ENCODE data around the gene GRID1. TPM values are rescaled to one million over a fixed set of nuclear protein-coding genes. Genes with fewer than 3 reads are reported as not detected.

The GRID1 gene
- total RNA-seq, 4 donors from 2014 or later = 0.40 to 1.9 (median 1.00) TPM

- H3K27me3 ChIP-seq = no peaks in the 10 kb centered on the region
- intact Hi-C loops (cut with DNase I; ENCODE audit: low total_unique reads) = no loop called here
Measured at GRCh38 chr10:86004337-86004736, 362.3 kb downstream of the GRID1 start.

GRCh38 chr10:86003201-86003621 lies 363.4 kb downstream of the GRID1 start:
- H3K4me1 ChIP-seq = no peaks in the 10 kb centered on the region
- in situ Hi-C loops (cut with MboI; ENCODE audit: low pct_ligation_motif_present in 1 of 4, low pct_unique_long_range_greater_than_20kb in 1 of 4, low sequenced_read_pairs in 3 of 4) = no loop called here
- H3K4me3 ChIP-seq = no peak overlapping the region
- H3K9me3 ChIP-seq = no peaks in the 10 kb centered on the region
- WGBS, 2 donors (ENCODE audit: low coverage in 1 of 2) = 71% methylated on average over 3 of the region's 3 CpGs; no CpG with 5 or more reads in 1 of the 2 donors
- H3K27ac ChIP-seq = no peak overlapping the region
- no peaks in the 10 kb centered on the region for H3K27me3 ChIP-seq
- DNase-seq = no peak
- no peaks in the 10 kb centered on the region for H3K36me3 ChIP-seq
- intact Hi-C loops (cut with DNase I; ENCODE audit: low total_unique reads) = no loop called here
- no peak for TF ChIP-seq EP300 (IDR thresholded peaks at IDR 0.05; ENCODE audit: low read depth)
- no peak for TF ChIP-seq POLR2A (IDR thresholded peaks at IDR 0.05)
- no peak for TF ChIP-seq POLR2AphosphoS5 (IDR thresholded peaks at IDR 0.05)
- TF ChIP-seq CTCF (IDR thresholded peaks at IDR 0.05) = no peak

More at GRCh38 chr10:86004337-86004736, 362.3 kb downstream of the GRID1 start:
- H3K27ac ChIP-seq = no peak overlapping the region
- no peaks in the 10 kb centered on the region for H3K4me1 ChIP-seq
- no peak for DNase-seq
- in situ Hi-C loops (cut with MboI; ENCODE audit: low pct_ligation_motif_present in 1 of 4, low pct_unique_long_range_greater_than_20kb in 1 of 4, low sequenced_read_pairs in 3 of 4) = no loop called here
- no peaks in the 10 kb centered on the region for H3K9me3 ChIP-seq
- no peaks in the 10 kb centered on the region for H3K36me3 ChIP-seq
- TF ChIP-seq POLR2A (IDR thresholded peaks at IDR 0.05) (no peak), CTCF (IDR thresholded peaks at IDR 0.05) (no peak), EP300 (IDR thresholded peaks at IDR 0.05; ENCODE audit: low read depth) (no peak), POLR2AphosphoS5 (IDR thresholded peaks at IDR 0.05) (no peak)
- 67 to 100% methylated on average over 1 of the region's 1 CpG for WGBS, 2 donors (ENCODE audit: low coverage in 1 of 2)
- no peak overlapping the region for H3K4me3 ChIP-seq

- intact Hi-C loops (cut with DNase I; ENCODE audit: low total_unique reads) = no loop called here
- WGBS, 2 donors (ENCODE audit: low coverage in 1 of 2) = 54% methylated on average over 2 of the region's 2 CpGs
Measured at GRCh38 chr10:86001521-86001920, 365.1 kb downstream of the GRID1 start.

GRCh38 chr10:85997544-85997943 lies 369.1 kb downstream of the GRID1 start:
- H3K9me3 ChIP-seq = no peaks in the 10 kb centered on the region
- H3K27me3 ChIP-seq = no peaks in the 10 kb centered on the region
- no peaks in the 10 kb centered on the region for H3K36me3 ChIP-seq
- intact Hi-C loops (cut with DNase I; ENCODE audit: low total_unique reads) (no loop called here), in situ Hi-C loops (cut with MboI; ENCODE audit: low pct_ligation_motif_present in 1 of 4, low pct_unique_long_range_greater_than_20kb in 1 of 4, low sequenced_read_pairs in 3 of 4) (no loop called here)
- DNase-seq = no peak
- WGBS, 2 donors (ENCODE audit: low coverage in 1 of 2) = 84 to 86% methylated on average over 3 of the region's 3 CpGs
- H3K27ac ChIP-seq = no peak overlapping the region
- TF ChIP-seq POLR2AphosphoS5 (IDR thresholded peaks at IDR 0.05) (no peak), EP300 (IDR thresholded peaks at IDR 0.05; ENCODE audit: low read depth) (no peak), POLR2A (IDR thresholded peaks at IDR 0.05) (no peak), CTCF (IDR thresholded peaks at IDR 0.05) (no peak)
- H3K4me1 ChIP-seq = no peaks in the 10 kb centered on the region
- H3K4me3 ChIP-seq = no peak overlapping the region

More at GRCh38 chr10:86001521-86001920, 365.1 kb downstream of the GRID1 start:
- DNase-seq = no peak
- Histone ChIP-seq H3K9me3 (no peaks in the 10 kb centered on the region), H3K4me1 (no peaks in the 10 kb centered on the region), H3K36me3 (no peaks in the 10 kb centered on the region), H3K4me3 (no peak overlapping the region), H3K27ac (no peak overlapping the region), H3K27me3 (no peaks in the 10 kb centered on the region)
- no peak for TF ChIP-seq POLR2A (IDR thresholded peaks at IDR 0.05)
- no peak for TF ChIP-seq EP300 (IDR thresholded peaks at IDR 0.05; ENCODE audit: low read depth)
- TF ChIP-seq CTCF (IDR thresholded peaks at IDR 0.05) = no peak
- no peak for TF ChIP-seq POLR2AphosphoS5 (IDR thresholded peaks at IDR 0.05)
- in situ Hi-C loops (cut with MboI; ENCODE audit: low pct_ligation_motif_present in 1 of 4, low pct_unique_long_range_greater_than_20kb in 1 of 4, low sequenced_read_pairs in 3 of 4) = no loop called here
